Esophagus squamous epithelium (tissue), 4 donors: ENCODE data around the gene SLC2A13.

Experiments used
- CTCF ChIP-seq, 6 experiments: fragments of 450-650 bp in 4 of 6; fragments of 200-600 bp in 2 of 6; sonication (generic) in 2 of 6; IDR thresholded peaks; one replicate each; pipeline ENCODE4 v1.5.1; 2016 to 2019; ENCODE audit warnings: antibody characterized with exemption in 6 of 6, mild to moderate bottlenecking in 4 of 6, moderate library complexity in 4 of 6
- POLR2A ChIP-seq, 4 donors: fragments of 450-650 bp; IDR thresholded peaks; one replicate each; pipeline ENCODE4 v1.6.1; 2017; ENCODE audit warnings: antibody characterized with exemption in 4 of 4, mild to moderate bottlenecking in 4 of 4, moderate library complexity in 3 of 4

- TF ChIP-seq POLR2A (IDR thresholded peaks at IDR 0.05) (no peak), CTCF (IDR thresholded peaks at IDR 0.05) (no peak)
Observed at GRCh38 chr12:39722504-39722903, 383.4 kb downstream of the SLC2A13 start.
